DMS 273 (cell line): ENCODE measurements around the gene CHMP4B.

Experiments used
- DNase-seq: peaks from one replicate; lab custom pipeline; 2025; ENCODE audit not compliant: unreplicated experiment; lab: John Stamatoyannopoulos, UW

Gene CHMP4B

DNA sequence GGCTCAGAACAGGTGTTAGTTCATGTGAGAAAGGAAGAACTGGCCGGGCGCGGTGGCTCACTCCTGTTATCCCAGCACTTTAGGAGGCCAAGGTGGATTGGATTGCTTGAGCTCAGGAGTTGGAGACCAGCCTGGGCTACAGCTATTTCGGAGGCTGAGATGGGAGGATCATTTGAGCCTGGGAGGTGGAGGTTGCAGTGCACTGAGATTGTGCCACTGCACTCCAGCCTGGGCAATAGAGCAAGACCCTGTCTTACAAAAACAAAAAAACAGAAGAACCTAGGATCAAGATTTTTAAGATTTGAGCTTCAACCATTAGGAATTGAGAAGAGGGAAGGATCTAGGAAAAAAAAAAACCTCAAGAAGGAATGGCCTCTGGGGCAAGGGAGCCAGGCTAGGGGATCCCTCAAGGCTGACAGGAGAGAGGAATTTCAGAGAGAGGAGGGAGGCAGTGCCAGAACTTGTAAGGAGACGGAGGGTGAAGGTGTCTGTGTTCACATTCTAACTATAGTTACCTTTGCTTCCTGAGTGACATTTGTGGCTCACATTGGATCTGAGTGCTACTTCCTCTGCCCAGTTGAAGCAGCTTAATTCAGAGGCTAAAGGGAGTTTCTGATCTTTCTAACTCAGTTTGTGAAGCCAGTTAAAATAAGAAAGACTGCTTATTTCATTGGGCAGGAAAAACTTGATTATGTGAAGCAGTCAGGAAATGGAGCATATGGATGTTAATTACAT lies 26.1 kb downstream of the CHMP4B start:
- no peak for DNase-seq

DNA sequence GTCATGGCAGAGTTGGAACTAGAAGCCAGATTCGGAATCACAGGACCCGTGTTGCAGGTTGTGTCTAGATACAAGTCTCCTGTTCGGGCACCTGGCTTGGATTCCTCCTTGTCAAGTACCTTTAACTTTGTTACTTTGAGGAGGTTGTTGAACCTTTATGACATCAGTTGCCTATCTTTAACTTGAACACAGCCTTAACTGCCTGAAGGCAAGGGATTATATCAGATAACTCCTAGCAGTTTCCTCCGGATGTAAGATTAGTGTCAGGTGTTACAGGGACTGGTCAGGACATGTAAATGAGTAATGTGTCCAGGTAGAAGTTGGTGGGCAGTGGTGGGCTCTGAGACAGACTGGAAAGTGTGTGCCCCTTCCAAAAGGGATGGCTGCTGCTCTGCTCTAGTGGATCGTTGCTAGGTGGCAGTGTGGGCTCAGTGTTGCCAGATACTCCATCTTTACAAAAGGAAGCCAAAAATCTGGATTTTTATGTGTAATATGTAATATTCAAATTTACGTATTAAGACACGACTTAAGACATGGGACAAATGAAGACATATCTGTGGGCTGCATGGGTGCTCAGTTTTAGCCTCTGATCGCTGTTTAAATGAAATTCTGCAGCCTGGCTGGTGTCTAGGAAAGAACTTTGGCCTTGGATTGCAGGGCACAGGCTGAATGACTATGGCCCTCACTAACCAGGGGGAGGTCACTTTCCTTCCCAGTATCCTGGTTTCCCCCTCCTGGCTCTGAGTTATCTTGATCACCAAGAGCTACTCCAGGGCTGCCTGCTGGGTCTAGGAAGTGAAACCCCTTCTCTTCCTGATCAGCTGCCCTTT lies 27.1 kb downstream of the CHMP4B start:
- DNase-seq: peak; percentile 22

DNA sequence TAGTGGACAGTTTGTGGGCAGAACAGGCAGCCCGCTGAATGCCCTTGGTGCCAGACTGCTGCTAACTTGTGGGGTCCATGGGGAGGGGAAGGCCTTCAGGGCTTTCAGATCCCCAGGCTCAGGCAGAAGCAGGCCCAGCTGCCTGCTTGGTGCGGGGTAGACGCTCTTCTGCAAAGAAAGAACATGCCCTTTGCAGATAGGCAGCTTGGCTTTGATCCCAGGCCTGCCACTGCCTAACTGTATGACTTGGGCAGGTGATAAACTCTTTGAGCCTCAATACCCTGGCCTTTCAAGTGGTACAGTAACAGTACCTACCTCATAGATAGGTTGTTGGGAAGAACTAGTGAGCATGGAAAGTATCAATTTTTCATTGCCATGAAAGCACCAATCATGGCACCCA lies 28.4 kb downstream of the CHMP4B start:
- DNase-seq: peak; percentile 70

DNA sequence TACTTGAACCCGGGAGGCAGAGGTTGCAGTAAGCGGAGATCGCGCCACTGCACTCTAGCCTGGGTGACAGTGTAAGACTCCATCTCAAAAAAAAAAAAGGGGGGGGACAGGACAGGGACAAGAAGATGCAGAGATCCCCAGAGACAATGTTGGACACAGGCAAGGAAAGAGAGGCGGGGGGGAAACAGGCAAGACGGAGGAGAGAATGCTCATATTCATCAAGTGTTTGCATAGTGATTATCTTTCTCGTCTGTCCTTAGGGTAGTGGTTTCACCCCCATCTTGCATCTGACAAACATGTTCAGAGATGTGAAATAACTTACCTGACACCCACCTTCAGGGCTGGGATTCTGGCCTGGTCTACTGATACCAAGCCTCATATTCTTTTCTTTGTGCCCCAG lies 29.0 kb downstream of the CHMP4B start:
- no peak for DNase-seq

GRCh38 chr20:33840759-33841435 lies 29.7 kb downstream of the CHMP4B start:
- DNase-seq: no peak

DNA sequence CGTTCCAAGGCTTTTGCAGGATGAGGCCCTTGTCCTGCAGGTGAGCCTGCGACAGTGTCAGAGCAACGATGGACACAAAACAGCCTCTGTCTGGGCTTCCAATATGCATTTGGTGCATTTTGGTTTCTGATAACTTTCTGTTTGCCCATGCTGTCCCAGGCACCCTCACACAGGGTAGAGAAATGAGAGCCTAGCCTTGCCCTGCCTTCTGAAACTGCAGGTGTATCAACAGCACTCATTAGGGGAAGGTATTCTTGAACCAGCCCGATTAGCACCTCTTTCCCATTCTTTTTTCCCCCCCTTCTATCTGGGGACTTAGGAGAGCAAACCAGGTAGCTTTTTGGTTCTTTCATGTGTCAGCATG lies 30.3 kb downstream of the CHMP4B start:
- DNase-seq: no peak

DNA sequence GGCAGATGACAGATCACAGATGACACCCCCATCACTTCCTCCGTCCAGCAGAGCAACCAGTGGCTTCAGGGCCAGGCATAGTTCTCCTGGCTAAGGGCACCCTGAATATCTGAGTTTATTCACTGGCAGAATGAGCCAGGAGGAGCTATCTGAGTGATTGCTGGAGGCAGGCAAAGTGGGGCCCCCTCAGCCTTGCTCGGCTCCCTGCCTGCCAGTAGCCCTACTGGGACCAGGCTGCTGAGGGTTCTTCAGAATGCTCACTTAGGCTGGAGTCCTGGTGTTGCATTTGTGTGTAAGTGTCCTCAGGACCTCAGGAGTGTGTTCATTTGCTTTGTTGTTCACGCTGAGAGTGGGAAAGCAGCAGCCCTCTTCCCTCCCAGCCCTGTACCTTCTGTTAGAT lies 31.2 kb downstream of the CHMP4B start:
- no peak for DNase-seq

GRCh38 chr20:33843050-33843449 lies 31.9 kb downstream of the CHMP4B start:
- no peak for DNase-seq

- peak; percentile 49 for DNase-seq
Measured at GRCh38 chr20:33843854-33844253, 32.7 kb downstream of the CHMP4B start.

DNA sequence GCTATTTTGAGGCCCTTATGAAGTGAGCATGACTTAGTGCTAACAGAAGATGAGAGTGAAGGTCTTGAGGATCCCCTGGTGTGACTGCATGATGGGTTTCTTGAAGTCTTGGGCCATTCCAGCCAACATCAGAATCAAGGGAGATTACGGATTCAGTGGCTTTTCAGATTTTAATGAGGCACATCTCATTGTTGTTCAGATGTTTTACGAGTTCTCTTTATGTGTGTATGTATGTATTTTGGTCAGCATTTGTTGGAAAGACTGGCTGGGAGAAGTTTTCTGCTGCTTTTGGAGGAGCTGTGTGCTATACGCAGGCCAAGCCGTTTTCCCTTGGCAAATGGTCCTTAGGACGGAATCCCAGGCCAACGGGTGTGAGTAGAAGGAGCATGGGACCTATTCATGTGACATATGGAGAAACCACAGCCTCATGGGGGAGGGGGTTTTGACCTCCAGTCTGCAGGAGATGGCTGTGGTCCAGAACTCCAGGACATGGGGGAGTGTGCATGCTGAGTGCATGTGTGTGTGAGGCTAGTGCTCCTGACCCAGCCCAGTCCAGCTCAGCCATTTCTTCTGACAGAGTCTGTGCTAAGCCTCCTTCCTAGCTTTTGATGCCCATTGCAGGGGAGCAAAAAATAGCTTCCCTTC lies 35.3 kb downstream of the CHMP4B start:
- DNase-seq: peak; percentile 94

- DNase-seq: no peak
Measured at GRCh38 chr20:33847006-33847405, 35.9 kb downstream of the CHMP4B start.

DNA sequence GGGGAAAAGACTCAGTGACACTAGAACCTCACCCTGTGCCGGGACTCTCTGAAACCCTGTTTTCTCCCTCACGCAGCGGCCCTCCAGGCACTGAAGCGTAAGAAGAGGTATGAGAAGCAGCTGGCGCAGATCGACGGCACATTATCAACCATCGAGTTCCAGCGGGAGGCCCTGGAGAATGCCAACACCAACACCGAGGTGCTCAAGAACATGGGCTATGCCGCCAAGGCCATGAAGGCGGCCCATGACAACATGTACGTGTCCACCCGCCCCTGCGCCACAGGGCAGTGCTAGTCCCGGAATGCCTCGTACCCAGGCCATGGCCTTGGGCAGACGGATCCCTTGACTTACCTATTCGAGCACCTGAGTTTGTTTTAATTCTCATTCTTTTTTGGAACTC lies 37.2 kb downstream of the CHMP4B start:
- no peak for DNase-seq

DNA sequence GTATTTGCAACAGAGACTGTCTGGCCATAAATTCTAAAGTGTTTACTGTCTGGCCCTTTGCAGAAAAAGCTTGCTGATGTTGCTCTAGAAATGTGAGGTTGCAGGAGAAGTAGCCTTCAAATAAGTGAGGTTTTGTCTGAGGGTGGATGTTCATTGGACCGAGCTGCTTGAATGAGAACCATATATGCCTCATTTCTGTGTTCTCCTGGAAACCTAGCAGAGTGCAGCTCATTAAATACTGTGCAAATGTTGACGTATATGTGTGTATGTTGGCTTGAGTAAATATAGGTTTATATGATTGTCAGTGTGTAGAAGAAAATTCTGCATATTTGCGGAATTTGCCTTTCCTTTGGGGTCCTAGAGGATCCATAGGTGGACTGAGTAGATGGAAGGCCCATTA lies 39.0 kb downstream of the CHMP4B start:
- no peak for DNase-seq

- DNase-seq: no peak
Measured at GRCh38 chr20:33851842-33852466, 40.8 kb downstream of the CHMP4B start.

DNA sequence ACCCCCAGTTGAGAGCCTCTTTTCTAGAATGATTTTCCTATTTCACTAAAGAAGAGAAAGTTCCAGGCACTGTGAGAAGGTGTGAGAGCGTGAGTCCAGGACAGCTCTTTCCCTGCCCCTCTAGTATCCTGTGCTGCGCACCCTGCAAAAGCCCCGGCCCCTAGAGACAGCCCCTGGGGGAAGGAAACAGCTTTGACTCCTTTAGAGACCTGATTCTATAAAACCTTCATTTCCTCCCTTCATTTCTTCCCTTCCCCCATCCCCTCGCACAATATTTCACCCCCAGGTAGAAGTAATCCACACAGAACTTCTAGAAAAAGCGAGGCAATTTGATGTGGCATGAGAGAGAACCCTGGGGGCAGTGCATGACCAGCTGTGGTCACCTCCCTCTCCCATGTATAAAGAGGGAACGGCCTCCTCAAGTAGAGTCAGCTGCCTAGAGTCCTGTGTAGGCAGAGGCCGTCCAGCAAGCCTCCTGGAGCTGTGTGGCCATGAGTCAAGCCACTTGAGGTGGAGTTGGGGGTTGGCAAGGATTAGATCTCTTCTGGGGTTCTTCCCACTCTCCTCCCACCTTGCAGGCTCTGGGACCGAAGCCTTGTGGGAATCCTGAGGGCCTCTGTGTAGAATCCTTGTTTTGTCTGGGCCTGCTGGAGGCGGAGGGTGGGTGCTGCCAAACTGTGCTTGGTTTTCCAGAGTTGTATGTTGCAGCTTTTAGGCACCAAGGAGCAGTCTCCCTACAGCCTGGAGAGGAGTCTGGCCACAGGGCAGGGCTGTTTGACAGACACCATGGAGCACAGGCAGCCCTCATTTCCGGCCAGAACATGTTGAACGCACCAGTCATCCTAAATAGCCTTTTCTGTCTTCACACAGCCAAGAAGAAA lies 41.7 kb downstream of the CHMP4B start:
- no peak for DNase-seq

DNA sequence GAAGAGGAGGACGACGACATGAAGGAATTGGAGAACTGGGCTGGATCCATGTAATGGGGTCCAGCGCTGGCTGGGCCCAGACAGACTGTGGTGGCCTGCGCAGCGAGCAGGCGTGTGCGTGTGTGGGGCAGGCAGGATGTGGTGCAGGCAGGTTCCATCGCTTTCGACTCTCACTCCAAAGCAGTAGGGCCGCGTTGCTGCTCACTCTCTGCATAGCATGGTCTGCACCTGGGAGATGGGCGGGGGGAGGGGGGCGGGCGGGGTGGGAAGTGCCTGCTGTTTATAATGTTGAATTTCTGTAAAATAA lies 42.3 kb downstream of the CHMP4B start:
- DNase-seq: no peak

GRCh38 chr20:33857722-33858563 lies 46.8 kb downstream of the CHMP4B start:
- DNase-seq: no peak

GRCh38 chr20:33858666-33859065 lies 47.5 kb downstream of the CHMP4B start:
- DNase-seq: no peak

DNA sequence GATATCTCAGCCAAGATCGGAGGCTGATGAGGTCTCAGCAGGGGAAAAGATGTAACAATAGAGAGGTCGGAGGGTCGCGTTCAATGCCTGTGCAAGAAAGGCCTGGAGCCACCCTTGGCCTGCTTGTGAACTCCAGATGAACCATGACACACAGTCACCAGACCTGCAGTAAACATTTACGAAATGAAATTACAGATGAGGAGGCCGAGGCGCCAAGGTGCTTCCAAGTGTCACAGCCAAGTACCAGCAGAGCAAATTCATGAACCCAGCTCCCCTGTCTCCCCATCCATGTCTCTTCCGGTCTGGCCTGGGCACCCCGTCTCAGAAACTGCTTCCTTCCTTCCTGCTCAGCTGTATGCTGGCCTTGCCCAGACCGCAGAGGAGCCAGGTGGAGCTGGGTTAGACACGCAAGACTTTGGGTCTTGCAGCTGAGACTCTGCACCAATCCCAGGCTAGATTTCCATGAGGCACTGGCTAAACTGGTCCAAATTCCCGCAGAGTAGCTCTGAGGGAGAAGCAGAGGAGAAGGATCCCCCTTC lies 48.1 kb downstream of the CHMP4B start:
- no peak for DNase-seq
